GM23248 (cell line): ENCODE data around the gene CFAP119. TPM values are rescaled to one million over a fixed set of nuclear protein-coding genes. Genes with fewer than 3 reads are reported as not detected.

Experiments used
- DNase-seq: peaks from one replicate; pipeline ENCODE4 v3.0.0-alpha.2; 2015
- H2AFZ ChIP-seq: fragments of 200-600 bp; sonication (generic); 2 replicates; pipeline ENCODE4 v1.6.1; 2016; ENCODE audit warnings: antibody characterized with exemption
- H3F3A ChIP-seq: fragments of 200-600 bp; sonication (generic); 2 replicates; pipeline ENCODE4 v1.6.1; 2016; ENCODE audit warnings: mild to moderate bottlenecking, antibody characterized with exemption, mixed run types; ENCODE audit not compliant: insufficient read depth
- H3K27ac ChIP-seq: fragments of 200-600 bp; sonication (generic); 2 replicates; pipeline ENCODE4 v1.5.1; 2016; ENCODE audit warnings: mild to moderate bottlenecking
- H3K27me3 ChIP-seq: fragments of 200-600 bp; sonication (generic); replicated peaks from 2 replicates; pipeline ENCODE4 v1.6.1; 2016; ENCODE audit warnings: mild to moderate bottlenecking; ENCODE audit not compliant: insufficient read depth
- H3K36me3 ChIP-seq: fragments of 200-600 bp; sonication (generic); 2 replicates; pipeline ENCODE4 v1.6.1; 2016; ENCODE audit warnings: low read depth, mild to moderate bottlenecking
- H3K4me1 ChIP-seq: fragments of 200-600 bp; sonication (generic); 2 replicates; pipeline ENCODE4 v1.6.1; 2016; ENCODE audit warnings: mild to moderate bottlenecking; ENCODE audit not compliant: insufficient read depth
- H3K4me2 ChIP-seq: fragments of 200-600 bp; sonication (generic); one replicate; pipeline ENCODE4 v1.6.1; 2016; ENCODE audit warnings: mild to moderate bottlenecking; ENCODE audit not compliant: unreplicated experiment
- H3K4me3 ChIP-seq: fragments of 200-600 bp; sonication (generic); 2 replicates; pipeline ENCODE4 v1.5.1; 2016; ENCODE audit warnings: mild to moderate bottlenecking
- H3K79me2 ChIP-seq: fragments of 200-600 bp; sonication (generic); 2 replicates; pipeline ENCODE4 v1.6.1; 2016; ENCODE audit warnings: mild to moderate bottlenecking; ENCODE audit not compliant: insufficient read depth
- H3K9ac ChIP-seq: fragments of 200-600 bp; sonication (generic); 2 replicates; pipeline ENCODE4 v1.6.1; 2016; ENCODE audit warnings: mild to moderate bottlenecking
- H3K9me2 ChIP-seq: fragments of 200-600 bp; sonication (generic); 2 replicates; pipeline ENCODE4 v1.6.1; 2016; ENCODE audit warnings: mixed run types, mild to moderate bottlenecking, moderate library complexity; ENCODE audit not compliant: insufficient read depth
- H3K9me3 ChIP-seq: fragments of 200-600 bp; sonication (generic); one replicate; pipeline ENCODE4 v1.6.1; 2017; ENCODE audit warnings: low read depth
- H4K20me1 ChIP-seq: fragments of 200-600 bp; sonication (generic); 2 replicates; pipeline ENCODE4 v1.6.0; 2016; ENCODE audit not compliant: insufficient read depth
- EZH2 ChIP-seq: fragments of 200-600 bp; sonication (generic); IDR thresholded peaks from 2 replicates; pipeline ENCODE4 v1.6.1; 2018; ENCODE audit warnings: antibody characterized with exemption, mild to moderate bottlenecking; ENCODE audit not compliant: insufficient read depth, poor library complexity, severe bottlenecking
- EZH2phosphoT487 ChIP-seq: fragments of 200-600 bp; sonication (generic); IDR thresholded peaks from 2 replicates; pipeline ENCODE4 v1.6.1; 2018; ENCODE audit warnings: antibody characterized with exemption, moderate library complexity, mild to moderate bottlenecking, low read depth; ENCODE audit not compliant: insufficient read depth
- WGBS, 2 experiments: methylation state at CpG; one replicate each; pipeline ENCODE4 v1.1.6; 2015 to 2017; ENCODE audit warnings: low lambda C conversion rate in 2 of 2, low coverage in 1 of 2; ENCODE audit errors: missing lambda C conversion rate in 2 of 2; 5-methylcytosine and 5-hydroxymethylcytosine counted together
- in situ Hi-C: fragments of 300-500 bp; cut with MboI; formaldehyde crosslinking; loops from 2 replicates; pipeline ENCODE4 v1.15.0; 2020
- polyA plus RNA-seq: library from polyadenylated mRNA; unstranded; fragments of >200 nt; fragmentation: Nextera tagmentation; extraction: Ambion mirVana; gene quantifications from 2 replicates; pipeline ENCODE4 v1.2.1, GENCODE V29; 2016
- total RNA-seq: library from RNA; depleted of rRNA; stranded (reverse); fragments of >200 nt; shearing (Covaris generic); gene quantifications from 2 replicates; pipeline ENCODE4 v1.2.3, GENCODE V29; 2014

Gene CFAP119
- total and polyA plus RNA-seq, 2 experiments from 2014 or later = 2.7 to 4.6 TPM

GRCh38 chr16:30786115-30786935, 24.5 kb upstream of the CFAP119 start:
- 6 to 7% methylated on average over 15 to 36 of the region's 57 CpGs for WGBS, 2 experiments
- H2AFZ ChIP-seq = peak overlapping the region; percentile 100; the same call in 1 of the 2 replicates

DNA sequence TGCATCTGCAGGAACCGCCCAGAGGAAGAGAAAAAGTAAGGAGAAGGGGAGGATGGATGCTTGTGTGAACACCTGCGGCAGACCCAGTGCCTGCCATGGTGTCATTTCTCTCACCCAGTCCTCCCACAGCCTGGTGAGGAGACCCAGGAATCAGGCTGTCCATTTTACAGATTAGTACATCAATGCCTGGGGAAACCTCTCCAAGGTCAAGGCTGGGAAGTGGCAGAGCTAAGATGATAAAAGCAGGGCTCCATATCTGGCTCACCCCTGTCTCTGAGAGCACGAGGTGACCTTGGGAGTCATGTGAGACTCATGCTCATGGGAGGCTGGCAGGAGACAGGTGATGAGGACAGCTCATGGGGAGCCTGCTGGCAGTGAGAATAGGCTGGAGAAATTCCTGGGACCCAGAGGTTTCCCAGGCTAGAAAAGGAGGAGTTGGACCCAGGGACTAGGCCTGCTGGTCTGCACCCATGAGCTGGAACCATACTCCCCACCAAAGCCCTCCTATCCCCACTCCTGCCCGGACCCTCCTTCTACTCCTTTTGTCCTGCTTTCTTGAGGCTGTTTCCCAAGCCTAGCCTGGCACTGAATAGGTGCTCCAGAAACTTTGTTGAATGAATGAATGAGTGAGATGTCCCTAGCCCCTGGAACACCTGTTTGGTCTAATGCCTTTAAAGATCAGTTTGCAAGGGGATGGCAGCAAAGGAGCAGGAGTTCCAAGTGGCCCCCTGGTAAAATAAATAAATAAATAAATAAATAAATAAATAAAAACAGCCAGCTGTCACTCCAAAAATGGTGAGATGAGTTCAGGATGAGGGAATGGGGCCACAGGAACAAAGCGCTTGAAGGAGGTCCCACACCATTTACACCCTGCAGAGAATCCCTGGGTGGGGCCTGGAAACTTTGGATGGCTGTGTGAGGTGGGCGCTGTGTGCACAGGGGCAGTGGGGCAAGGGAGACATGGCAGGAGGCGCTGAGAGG, 23.6 kb upstream of the CFAP119 start:
- DNase-seq = peak; percentile 29
- Histone ChIP-seq H3K9ac (peak overlapping the region; percentile 93), H3K9me3 (no peaks in the 10 kb centered on the region), H3K4me2 (peak overlapping the region; percentile 98), H3F3A (no peaks in the 10 kb centered on the region), H3K27ac (peak overlapping the region; percentile 52), H3K36me3 (no peaks in the 10 kb centered on the region), H3K79me2 (peaks cover 32% of the 10 kb centered on the region), H3K4me1 (no peaks in the 10 kb centered on the region; the same call in 1 of the 2 replicates), H3K4me3 (peak overlapping the region; percentile 90), H3K27me3 (no peaks in the 10 kb centered on the region), H3K9me2 (no peaks in the 10 kb centered on the region), H4K20me1 (no peaks in the 10 kb centered on the region), H2AFZ (0 out of 2 replicates have a peak overlapping the region, but pooled peaks have one; percentile 22)
- 86 to 87% methylated on average over 7 of the region's 7 CpGs for WGBS, 2 experiments
- in situ Hi-C loops = no loop called here
- no peak for TF ChIP-seq EZH2phosphoT487
- TF ChIP-seq EZH2 = no peak

More at GRCh38 chr16:30786115-30786935, 24.5 kb upstream of the CFAP119 start:
- H3K27ac ChIP-seq = peak overlapping the region; percentile 52
- in situ Hi-C loops = no loop called here
- no peaks in the 10 kb centered on the region for H3K9me3 ChIP-seq
- H3K36me3 ChIP-seq = no peaks in the 10 kb centered on the region
- H3K79me2 ChIP-seq = peaks cover 32% of the 10 kb centered on the region
- H3K4me1 ChIP-seq = no peaks in the 10 kb centered on the region; the same call in 1 of the 2 replicates
- H3K9ac ChIP-seq = peak overlapping the region; percentile 93
- DNase-seq = peak; percentile 95
- H3K27me3 ChIP-seq = no peaks in the 10 kb centered on the region
- H3K4me2 ChIP-seq = peak overlapping the region; percentile 98
- TF ChIP-seq EZH2 = no peak
- no peak for TF ChIP-seq EZH2phosphoT487
- peak overlapping the region; percentile 90 for H3K4me3 ChIP-seq
- no peaks in the 10 kb centered on the region for H3F3A ChIP-seq
- H4K20me1 ChIP-seq = no peaks in the 10 kb centered on the region
- H3K9me2 ChIP-seq = no peaks in the 10 kb centered on the region

- no peak overlapping the region for H3K9ac ChIP-seq
- no peak overlapping the region for H2AFZ ChIP-seq
- no peaks in the 10 kb centered on the region for H3K9me2 ChIP-seq
- TF ChIP-seq EZH2phosphoT487 (no peak), EZH2 (no peak)
- H3K4me3 ChIP-seq = no peak overlapping the region
- H3K9me3 ChIP-seq = no peaks in the 10 kb centered on the region
- H3K4me1 ChIP-seq = no peaks in the 10 kb centered on the region; the same call in 1 of the 2 replicates
- no peaks in the 10 kb centered on the region for H3F3A ChIP-seq
- in situ Hi-C loops = no loop called here
- H3K27me3 ChIP-seq = no peaks in the 10 kb centered on the region
- no peaks in the 10 kb centered on the region for H4K20me1 ChIP-seq
- no peak overlapping the region for H3K27ac ChIP-seq
- H3K79me2 ChIP-seq = peaks cover 32% of the 10 kb centered on the region
- no peaks in the 10 kb centered on the region for H3K36me3 ChIP-seq
- no peak for DNase-seq
- 77 to 86% methylated on average over 7 to 18 of the region's 18 CpGs for WGBS, 2 experiments
- H3K4me2 ChIP-seq = no peak overlapping the region
Observed at GRCh38 chr16:30784215-30784614, 22.4 kb upstream of the CFAP119 start.
